ENCODE results near the gene SIL1. TPM values are rescaled to one million over a fixed set of nuclear protein-coding genes. Genes with fewer than 3 reads are reported as not detected.
"Not testable (repeated sequence)": the region's sequence is repeated elsewhere in the genome, so short reads cannot be mapped to it uniquely, and the experiment has no call there.

Gene SIL1
- total RNA-seq, 1 donor from 2014 or later = 16.1 TPM

DNA sequence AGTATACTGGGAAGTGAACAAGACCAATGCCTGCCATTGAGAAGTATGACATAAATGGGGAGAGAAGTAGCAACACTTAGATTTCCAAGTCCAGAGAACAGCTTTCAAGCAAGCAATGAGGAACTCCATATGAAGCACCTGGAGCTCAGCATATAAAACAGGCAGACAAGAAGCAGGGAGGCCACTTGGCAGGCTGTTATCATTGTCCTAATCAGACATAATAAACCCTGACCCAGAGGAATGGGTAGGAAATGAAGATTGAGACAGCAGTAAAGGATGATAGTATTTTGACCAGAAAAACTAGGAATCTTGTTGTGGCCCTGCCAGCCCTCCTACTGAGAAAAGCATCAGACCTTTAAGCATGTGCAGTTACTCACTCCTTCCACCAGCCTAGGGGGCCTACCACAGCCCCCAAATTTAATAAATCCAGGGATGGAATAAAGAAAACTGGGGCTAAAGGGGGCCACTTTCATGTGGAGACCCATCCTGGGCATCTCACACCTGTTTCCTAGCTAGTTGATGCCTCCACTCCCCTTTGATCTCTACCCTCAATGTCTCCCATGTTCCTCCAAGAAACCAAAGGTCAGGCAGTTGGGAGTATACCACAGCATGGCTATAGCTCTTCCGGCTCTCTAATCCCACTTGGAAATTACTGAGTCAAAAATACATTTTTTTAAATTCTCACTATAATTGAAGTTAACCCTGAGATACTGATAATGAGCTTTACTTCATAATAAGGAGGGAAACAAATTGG is 135.1 kb downstream of the SIL1 start:
- Mint-ChIP-seq H3K9me3 (no peaks in the 10 kb centered on the region), H3K4me3 (no peak overlapping the region), H3K4me1 (peaks cover 4% of the 10 kb centered on the region), H3K36me3 (ENCODE audit: low read depth) (peaks cover 2% of the 10 kb centered on the region), H3K27ac (no peak overlapping the region), H3K27me3 (no peaks in the 10 kb centered on the region)
- TF ChIP-seq, protein P1, sequence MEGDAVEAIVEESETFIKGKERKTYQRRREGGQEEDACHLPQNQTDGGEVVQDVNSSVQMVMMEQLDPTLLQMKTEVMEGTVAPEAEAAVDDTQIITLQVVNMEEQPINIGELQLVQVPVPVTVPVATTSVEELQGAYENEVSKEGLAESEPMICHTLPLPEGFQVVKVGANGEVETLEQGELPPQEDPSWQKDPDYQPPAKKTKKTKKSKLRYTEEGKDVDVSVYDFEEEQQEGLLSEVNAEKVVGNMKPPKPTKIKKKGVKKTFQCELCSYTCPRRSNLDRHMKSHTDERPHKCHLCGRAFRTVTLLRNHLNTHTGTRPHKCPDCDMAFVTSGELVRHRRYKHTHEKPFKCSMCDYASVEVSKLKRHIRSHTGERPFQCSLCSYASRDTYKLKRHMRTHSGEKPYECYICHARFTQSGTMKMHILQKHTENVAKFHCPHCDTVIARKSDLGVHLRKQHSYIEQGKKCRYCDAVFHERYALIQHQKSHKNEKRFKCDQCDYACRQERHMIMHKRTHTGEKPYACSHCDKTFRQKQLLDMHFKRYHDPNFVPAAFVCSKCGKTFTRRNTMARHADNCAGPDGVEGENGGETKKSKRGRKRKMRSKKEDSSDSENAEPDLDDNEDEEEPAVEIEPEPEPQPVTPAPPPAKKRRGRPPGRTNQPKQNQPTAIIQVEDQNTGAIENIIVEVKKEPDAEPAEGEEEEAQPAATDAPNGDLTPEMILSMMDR (IDR thresholded peaks at IDR 0.05) = no peak
- DNase-seq = no peak
- ChIA-PET POLR2A (interaction anchor here (0.6 kb wide), 2 partner anchors 317 to 510 kb away, joined by 3 to 7 read pairs; no protein-coding TSS in a partner anchor), CTCF (no interaction called here)
- intact Hi-C loops (cut with micrococcal nuclease) = no loop called here
- ATAC-seq (ENCODE audit: low read depth) = no peak

DNA sequence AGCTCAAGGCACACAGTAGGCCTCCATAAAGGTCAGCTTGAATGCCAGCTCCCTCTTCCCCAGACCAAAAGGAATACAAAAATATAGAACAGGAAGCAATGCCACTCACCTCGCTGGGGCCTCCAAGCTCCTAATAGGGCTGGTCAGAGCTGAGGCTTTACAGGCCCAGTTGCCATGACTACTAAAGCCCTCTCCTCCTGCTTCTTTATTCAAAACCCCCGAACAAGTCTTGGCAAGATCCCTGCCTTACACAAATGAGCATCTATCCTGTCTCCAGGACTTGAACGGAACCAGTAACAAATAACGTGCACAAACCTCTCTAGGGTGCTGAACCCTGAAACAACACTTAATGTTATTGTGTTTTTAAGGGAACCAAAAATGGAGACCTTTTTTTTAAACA is 136.3 kb downstream of the SIL1 start:
- no peak overlapping the region for H3K4me3 Mint-ChIP-seq
- H3K36me3 Mint-ChIP-seq (ENCODE audit: low read depth) = peaks cover 2% of the 10 kb centered on the region
- no peak overlapping the region for H3K27ac Mint-ChIP-seq
- intact Hi-C loops (cut with micrococcal nuclease) = no loop called here
- H3K27me3 Mint-ChIP-seq = no peaks in the 10 kb centered on the region
- ChIA-PET CTCF (no interaction called here), POLR2A (no interaction called here)
- TF ChIP-seq, protein P1 (IDR thresholded peaks at IDR 0.05) = no peak
- ATAC-seq (ENCODE audit: low read depth) (no peak), DNase-seq (no peak)
- no peaks in the 10 kb centered on the region for H3K4me1 Mint-ChIP-seq
- H3K9me3 Mint-ChIP-seq = no peaks in the 10 kb centered on the region

DNA sequence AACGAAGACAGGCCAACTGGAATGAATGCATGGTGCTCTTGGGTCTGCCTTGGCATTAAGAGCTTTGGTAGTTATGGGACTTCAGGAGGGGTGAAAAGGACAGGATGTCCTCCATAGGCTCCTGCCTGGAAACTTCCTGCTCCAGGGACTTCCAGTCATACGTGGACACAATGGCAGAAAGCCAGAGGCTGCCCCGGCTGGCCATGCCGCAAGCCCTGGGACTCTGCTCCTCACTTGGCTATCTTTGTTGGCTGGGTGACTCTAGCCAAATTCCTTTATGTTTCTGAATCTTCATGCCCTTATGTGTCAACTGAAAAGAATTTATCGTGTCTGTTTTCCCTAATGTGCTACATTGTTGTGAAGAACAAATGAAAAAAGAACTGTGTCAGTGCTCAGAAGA is 136.9 kb downstream of the SIL1 start:
- TF ChIP-seq, protein P1 (IDR thresholded peaks at IDR 0.05) = no peak
- intact Hi-C loops (cut with micrococcal nuclease) = no loop called here
- Mint-ChIP-seq H3K36me3 (ENCODE audit: low read depth) (peaks cover 2% of the 10 kb centered on the region), H3K9me3 (no peaks in the 10 kb centered on the region), H3K27me3 (no peaks in the 10 kb centered on the region), H3K27ac (no peak overlapping the region), H3K4me3 (no peak overlapping the region), H3K4me1 (no peaks in the 10 kb centered on the region)
- ChIA-PET POLR2A (no interaction called here), CTCF (no interaction called here)
- DNase-seq = no peak
- ATAC-seq (ENCODE audit: low read depth) = no peak

DNA sequence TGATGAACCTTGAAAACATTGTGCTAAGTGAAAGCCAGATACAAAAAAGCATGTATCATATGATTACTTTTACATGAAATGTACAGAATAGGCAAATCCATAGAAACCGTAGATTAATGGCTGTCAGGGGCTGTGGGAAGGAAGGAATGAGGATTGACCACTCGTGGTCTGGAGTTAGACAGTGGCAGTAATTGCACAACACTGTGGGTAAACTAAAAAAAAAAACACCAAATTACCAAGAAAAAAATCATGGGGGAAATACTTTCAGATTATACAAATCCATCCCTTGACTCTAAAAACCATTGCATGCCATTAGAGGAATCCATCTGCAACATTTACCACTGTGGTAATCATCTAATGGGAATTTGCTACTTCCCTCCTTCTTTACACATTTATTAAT is 140.0 kb downstream of the SIL1 start:
- Mint-ChIP-seq H3K4me1 (no peaks in the 10 kb centered on the region), H3K9me3 (no peaks in the 10 kb centered on the region), H3K36me3 (ENCODE audit: low read depth) (peaks cover 2% of the 10 kb centered on the region), H3K4me3 (no peak overlapping the region), H3K27me3 (no peaks in the 10 kb centered on the region), H3K27ac (no peak overlapping the region)
- intact Hi-C loops (cut with micrococcal nuclease) = no loop called here
- ATAC-seq (ENCODE audit: low read depth) (no peak), DNase-seq (no peak)
- ChIA-PET CTCF (no interaction called here), POLR2A (no interaction called here)
- TF ChIP-seq, protein P1 (IDR thresholded peaks at IDR 0.05) = no peak

DNA sequence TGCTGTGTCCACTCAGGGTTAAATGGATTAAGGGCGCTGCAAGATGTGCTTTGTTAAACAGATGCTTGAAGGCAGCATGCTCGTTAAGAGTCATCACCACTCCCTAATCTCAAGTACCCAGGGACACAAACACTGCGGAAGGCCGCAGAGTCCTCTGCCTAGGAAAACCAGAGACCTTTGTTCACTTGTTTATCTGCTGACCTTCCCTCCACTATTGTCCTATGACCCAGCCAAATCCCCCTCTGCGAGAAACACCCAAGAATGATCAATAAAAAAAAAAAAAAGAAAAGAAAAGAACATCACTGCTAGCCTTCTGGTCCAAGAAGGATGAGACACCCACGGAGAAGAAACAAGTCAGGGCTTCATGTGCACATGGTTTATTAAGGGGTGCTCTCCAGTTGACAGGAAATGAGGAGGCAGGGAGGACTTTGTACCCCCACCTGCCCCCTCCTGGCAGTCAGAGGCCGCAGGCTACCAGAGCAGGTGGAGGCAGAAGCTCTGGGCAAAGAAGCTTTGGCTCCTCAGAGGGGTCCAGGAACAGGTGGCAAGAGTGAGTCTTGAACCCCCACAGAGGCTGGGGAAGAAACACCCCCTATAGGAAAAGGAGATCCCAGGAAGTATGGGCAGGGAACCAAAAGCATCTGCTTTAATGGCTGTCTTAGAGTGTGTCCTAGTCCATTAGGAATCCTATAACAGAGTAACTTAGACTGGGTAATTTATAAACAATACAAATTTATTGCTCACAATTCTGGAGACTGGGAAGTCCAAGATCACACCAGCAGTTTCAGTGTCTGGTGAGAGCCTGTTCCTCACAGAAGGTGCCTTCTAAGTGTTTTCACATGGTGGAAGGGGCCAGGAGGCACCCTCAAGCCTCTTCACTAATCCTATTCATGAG is 140.9 kb downstream of the SIL1 start:
- H3K9me3 Mint-ChIP-seq; H3K4me1 Mint-ChIP-seq; H3K4me3 Mint-ChIP-seq; H3K36me3 Mint-ChIP-seq (ENCODE audit: low read depth); intact Hi-C loops (cut with micrococcal nuclease); H3K27me3 Mint-ChIP-seq; DNase-seq; POLR2A ChIA-PET; ATAC-seq (ENCODE audit: low read depth); CTCF ChIA-PET; H3K27ac Mint-ChIP-seq: not testable (repeated sequence)
